Stimulated activated CD8-positive, alpha-beta memory T cell treated with anti-CD3 and anti-CD28 coated beads, Interleukin-12 subunit alpha, Interleukin-12 subunit beta, amount 100 ng/mL, for 1 hour (primary cell): ENCODE data around the gene USF1.
"Not testable (repeated sequence)": the region's sequence is repeated elsewhere in the genome, so short reads cannot be mapped to it uniquely, and the experiment has no call there.

Source experiments
- DNase-seq: peaks from one replicate; pipeline ENCODE4 v3.0.0-alpha.2; 2020; ENCODE audit warnings: low read depth

USF1 gene

DNA sequence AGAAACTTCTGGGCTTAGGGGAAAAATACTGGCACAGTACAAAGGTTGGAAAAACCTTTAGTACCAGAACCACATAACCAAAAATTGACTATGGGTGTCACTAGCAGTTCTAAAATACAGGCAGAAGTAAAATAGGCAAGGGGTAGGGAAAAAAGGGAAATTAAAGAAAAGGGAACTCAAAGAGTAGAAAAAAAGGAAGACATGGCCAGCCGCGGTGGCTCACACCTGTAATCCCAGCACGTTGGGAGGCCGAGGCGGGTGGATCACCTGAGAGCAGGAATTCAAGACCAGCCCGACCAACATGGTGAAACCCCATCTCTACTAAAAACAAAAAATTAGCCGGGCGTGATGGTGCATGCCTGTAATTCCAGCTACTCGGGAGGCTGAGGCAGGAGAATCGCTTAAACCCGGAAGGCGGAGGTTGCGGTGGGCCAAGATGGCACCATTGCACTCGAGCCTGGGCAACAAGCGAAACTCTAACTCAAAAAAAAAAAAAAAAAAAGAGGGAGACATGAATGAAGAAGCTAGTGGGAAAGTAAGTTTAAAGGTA, 26.6 kb downstream of the USF1 start:
- not testable (repeated sequence) for DNase-seq

DNA sequence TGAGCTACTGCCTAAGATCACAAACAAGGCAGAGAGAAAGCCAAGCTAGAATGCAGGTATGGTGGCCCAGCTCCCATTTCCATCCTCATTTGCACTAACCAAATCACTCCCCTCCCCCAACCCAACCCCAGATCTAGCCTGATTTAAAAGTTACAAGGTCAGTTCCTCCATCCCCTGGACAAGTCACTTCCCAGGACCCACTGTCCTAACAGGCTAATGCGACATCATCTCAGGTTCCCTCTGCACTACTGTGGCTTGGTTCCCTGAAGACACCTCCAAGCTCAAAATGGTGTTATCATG, 27.2 kb downstream of the USF1 start:
- DNase-seq = no peak

- DNase-seq = no peak
Observed at GRCh38 chr1:161017756-161018630, 27.8 kb downstream of the USF1 start.

DNA sequence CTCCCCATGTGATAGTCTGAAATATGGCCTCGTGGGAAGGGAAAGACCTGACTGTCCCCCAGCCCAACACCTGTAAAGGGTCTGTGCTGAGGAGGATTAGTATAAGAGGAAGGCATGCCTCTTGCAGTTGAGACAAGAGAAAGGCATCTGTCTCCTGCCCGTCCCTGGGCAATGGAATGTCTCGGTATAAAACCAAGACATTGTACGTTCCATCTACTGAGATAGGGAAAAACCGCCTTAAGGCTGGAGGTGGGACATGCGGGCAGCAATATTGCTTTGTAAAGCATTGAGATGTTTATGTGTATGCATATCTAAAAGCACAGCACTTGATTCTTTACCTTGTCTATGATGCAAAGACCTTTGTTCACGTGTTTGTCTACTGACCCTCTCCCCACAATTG, 28.6 kb downstream of the USF1 start:
- DNase-seq = not testable (repeated sequence)

GRCh38 chr1:161016683-161017082, 29.1 kb downstream of the USF1 start:
- not testable (repeated sequence) for DNase-seq

GRCh38 chr1:161013488-161014230, 32.1 kb downstream of the USF1 start:
- DNase-seq = peak; percentile 26

DNA sequence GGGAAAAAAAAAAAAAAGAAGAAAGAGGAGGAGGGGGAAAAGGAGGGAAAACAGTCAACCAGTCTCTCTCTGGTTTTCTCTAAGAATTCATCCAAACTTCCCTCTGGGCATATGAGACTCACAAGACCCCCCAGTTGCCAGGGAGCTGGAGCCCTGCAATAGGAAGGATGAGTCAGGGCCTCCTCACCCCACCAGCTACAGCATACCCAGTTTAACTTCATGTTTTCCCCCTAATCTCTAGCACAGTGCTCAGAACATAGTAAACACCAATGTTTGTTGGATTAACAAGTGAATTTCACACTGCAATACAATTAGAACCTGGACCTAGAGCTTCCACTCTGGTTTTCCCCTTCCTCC, 32.7 kb downstream of the USF1 start:
- no peak for DNase-seq

GRCh38 chr1:161012420-161012819, 33.4 kb downstream of the USF1 start:
- no peak for DNase-seq

DNA sequence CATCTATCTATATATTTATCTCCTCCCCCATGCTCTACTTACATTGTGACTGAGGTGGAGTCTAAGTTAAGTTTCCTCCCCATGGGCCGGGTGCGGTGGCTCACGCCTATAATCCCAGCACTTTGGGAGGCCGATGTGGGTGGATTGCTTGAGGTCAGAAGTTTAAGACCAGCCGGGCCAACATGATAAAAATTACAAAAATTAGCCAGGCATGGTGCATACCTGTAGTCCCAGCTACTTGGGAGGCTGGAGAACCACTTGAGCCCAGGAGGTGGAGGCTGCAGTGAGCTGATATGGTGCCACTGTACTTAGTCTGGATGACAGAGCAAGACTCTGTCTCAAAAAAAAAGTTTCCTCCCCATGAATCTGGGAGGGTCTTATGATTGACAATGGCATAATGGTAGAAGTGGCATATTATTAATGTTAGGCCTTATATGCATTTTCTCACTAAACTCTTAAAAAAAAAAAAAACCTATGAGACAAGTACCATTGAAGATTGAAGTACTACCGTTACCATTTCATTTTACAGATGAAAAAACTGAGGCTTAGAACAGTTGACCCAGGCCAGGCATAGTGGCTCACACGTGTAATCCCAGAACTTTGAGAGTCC, 36.1 kb downstream of the USF1 start:
- DNase-seq = no peak

- DNase-seq = no peak
Observed at GRCh38 chr1:161008869-161009510, 36.8 kb downstream of the USF1 start.

DNA sequence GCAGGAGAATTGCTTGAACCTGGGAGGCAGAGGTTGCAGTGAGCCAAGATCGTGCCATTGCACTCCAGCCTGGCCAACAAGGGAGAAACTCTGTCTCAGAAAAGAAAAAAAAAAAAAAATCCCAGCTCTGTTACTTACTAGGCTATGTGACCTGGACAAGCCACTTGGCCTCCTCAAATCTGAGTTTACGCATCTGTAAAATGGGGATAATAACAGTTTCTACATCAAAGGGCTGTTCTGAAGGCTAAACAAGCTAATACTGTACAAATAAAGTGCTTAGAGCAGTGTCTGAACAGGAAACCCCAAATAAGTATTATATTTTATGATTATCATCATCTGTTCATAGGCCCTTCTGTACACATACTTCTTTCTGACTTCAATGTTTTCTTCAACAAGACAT, 38.4 kb downstream of the USF1 start:
- no peak for DNase-seq

- no peak for DNase-seq
Observed at GRCh38 chr1:161006563-161006962, 39.2 kb downstream of the USF1 start.

DNA sequence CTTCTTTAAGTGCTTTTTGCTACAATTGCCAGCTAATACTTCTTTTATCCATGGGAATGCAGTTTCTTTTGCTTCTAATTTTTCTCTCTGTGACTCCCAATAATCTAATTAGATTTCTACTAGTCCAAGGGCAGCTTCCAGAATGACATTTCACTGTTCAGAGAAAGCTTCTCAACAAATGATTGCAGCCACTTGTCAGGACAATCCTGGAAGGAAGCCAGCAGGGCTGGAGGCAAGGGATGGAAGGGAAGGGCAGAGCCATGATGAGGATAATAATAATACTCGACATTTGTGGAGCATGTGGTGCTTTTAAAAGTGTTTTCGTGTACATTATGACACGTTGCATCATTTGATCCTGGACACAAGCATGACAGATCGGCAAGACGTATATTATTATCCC, 44.3 kb downstream of the USF1 start:
- no peak for DNase-seq

GRCh38 chr1:161000736-161001480, 44.9 kb downstream of the USF1 start:
- DNase-seq = no peak

DNA sequence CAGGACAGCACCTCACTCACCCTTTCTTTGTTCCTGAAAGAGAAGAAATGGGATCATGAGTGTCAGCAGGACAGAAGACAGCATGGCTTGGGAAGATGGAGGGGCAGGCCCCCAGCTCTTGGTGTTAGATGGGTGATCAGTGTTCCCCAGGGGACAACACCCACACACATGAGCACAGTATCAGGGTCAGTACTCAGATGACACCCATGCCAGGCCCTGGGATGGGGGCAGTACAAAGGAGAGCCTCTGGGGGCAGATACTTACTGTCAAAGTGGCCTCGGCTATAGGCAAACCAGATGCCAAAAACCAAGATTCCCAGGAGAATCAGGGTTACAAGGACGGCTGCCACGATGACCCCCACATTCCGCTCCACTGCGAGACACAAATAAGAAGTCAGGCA, 46.4 kb downstream of the USF1 start:
- no peak for DNase-seq

GRCh38 chr1:160997323-160998038, 48.3 kb downstream of the USF1 start:
- peak; percentile 20 for DNase-seq

GRCh38 chr1:160996178-160996577, 49.6 kb downstream of the USF1 start:
- DNase-seq = no peak

DNA sequence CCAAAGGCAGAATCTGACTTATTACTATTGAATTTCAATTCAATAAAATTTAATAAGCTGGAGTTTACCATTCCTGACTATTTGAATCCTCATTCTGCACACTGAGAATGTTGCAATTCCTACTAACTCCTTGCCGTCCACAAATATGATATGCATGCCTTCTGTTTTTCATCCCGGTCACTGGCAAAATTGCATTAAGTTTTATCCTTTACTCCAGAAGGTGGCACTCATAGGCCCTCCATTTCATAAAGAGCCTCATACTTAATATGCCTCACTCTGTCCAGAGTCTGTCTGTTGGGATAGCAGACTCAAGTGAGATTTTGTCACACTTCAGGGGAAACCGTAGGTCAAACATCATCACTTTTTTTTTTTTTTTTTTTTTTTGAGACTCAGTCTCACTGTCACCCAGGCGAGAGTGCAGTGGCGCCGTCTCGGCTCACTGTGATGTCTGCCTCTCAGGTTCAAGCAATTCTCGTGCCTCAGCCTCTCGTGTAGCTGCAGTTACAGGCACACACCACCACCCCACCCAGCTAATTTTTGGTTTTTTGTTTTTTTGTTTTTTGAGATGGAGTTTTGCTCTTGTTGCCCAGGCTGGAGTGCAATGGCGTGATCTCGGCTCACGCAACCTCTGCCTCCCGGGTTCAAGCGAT, 52.1 kb downstream of the USF1 start:
- no peak for DNase-seq

GRCh38 chr1:160992036-160992435, 53.7 kb downstream of the USF1 start:
- DNase-seq = not testable (repeated sequence)
